RWPE1 (cell line): ENCODE measurements around the gene ERC2.

Experiments used
- CTCF ChIA-PET: fragments of 350-600 bp; sonication (Branson Sonifier 250); formaldehyde crosslinking; extraction: SDS; loops from one replicate; lab custom pipeline; 2021; lab: Yijun Ruan, JAX
- POLR2A ChIA-PET: fragments of 400-600 bp; formaldehyde crosslinking; extraction: SDS; loops from one replicate; lab custom pipeline; 2020; ENCODE audit warnings: antibody characterized with exemption; ENCODE audit not compliant: low non-redundant PET; lab: Yijun Ruan, JAX
- DNase-seq: peaks from one replicate; pipeline ENCODE4 v3.0.0; 2012; ENCODE audit warnings: low spot score
- H3K27ac ChIP-seq: fragments of 450-650 bp; 2 replicates; pipeline ENCODE4 v1.5.1; 2017
- TF ChIP-seq, protein P1 (sequence below): fragments of 450-650 bp; conservative IDR thresholded peaks from 2 replicates; pipeline ENCODE4 v1.5.1; 2017; ENCODE audit warnings: low read depth, mild to moderate bottlenecking

The ERC2 gene

DNA sequence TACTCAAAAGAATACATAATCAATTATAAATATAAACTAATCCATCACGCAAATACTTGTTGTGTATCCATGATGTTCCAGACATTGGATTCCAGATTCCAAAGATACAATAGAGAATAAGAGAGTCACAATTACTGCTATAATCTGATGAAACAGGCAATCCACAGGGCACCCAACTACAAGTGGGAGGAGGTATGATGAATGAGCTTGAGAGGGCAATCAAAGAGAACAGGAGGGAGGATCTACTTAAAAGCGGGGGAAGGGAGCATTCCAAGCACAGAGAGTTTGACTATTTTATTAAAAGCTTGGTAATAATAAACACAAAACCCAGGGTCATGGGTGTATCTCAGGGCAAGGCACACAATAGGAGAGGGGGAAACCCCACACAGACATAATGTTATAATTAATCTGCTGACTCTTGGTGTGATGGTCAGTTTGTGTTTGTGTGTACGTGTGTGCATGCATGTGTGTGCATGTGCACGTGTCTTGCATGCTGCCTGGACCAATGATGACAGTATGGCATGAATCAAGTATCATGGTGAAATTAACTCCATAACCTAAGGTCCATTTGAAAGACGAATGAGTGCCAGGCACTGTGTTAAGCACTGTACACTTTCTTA is 655.8 kb downstream of the ERC2 start:
- H3K27ac ChIP-seq = no peak overlapping the region
- ChIA-PET CTCF (no interaction called here), POLR2A (no interaction called here)
- DNase-seq = no peak
- TF ChIP-seq, protein P1, sequence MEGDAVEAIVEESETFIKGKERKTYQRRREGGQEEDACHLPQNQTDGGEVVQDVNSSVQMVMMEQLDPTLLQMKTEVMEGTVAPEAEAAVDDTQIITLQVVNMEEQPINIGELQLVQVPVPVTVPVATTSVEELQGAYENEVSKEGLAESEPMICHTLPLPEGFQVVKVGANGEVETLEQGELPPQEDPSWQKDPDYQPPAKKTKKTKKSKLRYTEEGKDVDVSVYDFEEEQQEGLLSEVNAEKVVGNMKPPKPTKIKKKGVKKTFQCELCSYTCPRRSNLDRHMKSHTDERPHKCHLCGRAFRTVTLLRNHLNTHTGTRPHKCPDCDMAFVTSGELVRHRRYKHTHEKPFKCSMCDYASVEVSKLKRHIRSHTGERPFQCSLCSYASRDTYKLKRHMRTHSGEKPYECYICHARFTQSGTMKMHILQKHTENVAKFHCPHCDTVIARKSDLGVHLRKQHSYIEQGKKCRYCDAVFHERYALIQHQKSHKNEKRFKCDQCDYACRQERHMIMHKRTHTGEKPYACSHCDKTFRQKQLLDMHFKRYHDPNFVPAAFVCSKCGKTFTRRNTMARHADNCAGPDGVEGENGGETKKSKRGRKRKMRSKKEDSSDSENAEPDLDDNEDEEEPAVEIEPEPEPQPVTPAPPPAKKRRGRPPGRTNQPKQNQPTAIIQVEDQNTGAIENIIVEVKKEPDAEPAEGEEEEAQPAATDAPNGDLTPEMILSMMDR = no peak

DNA sequence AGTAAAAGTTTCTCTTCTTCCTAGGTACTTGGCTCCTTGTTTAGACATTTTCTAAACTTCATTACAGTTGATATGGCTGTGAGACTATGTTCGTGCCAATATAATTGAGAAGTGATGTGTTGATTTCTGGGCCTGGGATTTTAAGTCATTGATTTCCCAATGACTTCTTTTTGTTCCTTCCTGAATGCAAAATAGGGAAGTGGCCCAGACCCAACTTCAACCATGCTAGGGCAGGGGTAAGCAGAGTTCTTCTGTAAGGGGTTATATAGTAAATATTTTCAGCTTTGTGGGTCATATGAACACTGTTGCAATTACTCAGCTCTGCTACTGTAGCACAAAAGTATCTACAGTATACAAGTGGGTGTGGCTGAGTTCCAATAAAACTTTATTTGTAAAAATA is 661.1 kb downstream of the ERC2 start:
- DNase-seq = no peak
- CTCF ChIA-PET = no interaction called here
- H3K27ac ChIP-seq = no peak overlapping the region
- POLR2A ChIA-PET = no interaction called here
- TF ChIP-seq, protein P1 = no peak

DNA sequence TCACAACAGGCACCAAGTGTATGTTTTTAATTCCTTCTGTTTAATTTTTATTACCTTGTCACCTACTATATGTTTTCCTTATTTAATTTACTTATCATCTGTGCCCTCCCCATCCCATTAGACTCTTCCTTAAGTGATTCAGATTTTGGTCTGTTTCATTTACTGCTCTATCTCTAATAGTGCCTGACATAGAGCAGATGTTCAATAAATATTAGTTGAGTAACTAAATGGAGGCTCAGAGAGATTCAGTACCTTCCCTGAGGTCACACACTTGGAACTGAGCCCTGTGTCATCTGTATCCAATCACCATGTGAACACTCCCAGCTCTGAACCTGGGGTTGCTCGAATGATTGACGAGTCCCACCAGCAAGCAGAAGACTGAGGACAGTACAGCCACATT is 663.1 kb downstream of the ERC2 start:
- TF ChIP-seq, protein P1 = no peak
- ChIA-PET POLR2A (no interaction called here), CTCF (no interaction called here)
- H3K27ac ChIP-seq = no peak overlapping the region
- no peak for DNase-seq

DNA sequence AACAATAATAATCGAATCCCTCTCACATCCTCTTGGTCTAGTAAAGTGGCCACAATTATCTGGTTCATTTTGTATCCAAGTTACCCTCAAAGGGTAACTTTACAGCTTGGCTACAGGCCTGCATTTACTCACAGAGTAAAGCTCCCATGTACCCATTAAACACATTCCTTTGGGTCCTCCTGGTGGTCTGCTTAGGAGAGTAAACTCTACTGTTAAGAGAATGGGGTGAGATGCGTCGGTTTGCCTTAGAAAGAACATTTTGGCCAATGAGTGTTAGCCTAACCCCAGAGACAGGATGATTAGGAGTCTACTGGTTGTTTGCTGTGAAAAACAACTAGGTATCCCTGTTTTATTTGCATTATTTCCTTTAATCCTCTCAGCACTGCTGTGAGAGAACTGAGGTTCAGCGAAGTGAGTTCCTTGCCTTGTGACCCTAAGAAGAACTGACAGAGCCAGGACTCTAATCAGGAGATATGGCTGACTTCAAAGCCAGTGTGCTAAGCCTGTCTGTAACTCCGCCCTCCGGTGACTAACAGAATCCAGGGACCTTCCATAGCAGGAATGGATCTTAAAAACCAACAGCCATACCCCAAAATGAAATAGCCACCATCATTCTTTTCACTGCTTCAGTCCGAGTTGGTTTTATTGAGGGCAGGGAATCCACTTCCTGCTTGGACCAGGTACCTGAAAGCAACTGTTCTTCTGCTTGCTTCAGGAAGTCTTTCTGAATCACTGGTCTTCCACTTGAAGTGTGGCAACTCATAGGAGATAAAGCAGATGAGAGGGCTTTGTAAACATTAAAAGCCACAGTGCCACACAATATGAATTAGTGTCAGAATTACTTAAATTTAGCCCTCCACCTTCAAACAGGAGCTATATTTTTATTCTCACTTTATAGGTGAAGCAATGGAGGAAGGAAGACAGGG is 663.8 kb downstream of the ERC2 start:
- TF ChIP-seq, protein P1 = no peak
- ChIA-PET POLR2A (no interaction called here), CTCF (no interaction called here)
- H3K27ac ChIP-seq = no peak overlapping the region
- DNase-seq = no peak

DNA sequence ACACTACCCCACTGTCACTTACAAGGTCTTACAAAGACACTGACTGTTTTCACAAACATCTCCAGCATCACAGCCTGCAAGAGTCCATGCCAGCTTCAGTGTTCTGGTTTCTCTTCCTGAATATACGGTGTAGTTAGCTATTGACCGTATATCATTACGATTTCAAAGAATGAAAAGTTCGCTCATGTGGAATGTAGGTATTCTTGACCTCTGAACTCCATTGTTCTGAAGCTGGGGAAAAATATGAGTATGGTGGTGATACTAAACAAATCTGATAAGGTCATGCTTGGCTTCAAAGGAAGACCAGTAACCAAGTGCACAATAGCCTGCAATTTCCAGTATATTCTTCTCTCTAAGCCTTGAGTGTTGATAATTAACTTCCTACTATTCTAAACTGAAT is 665.5 kb downstream of the ERC2 start:
- POLR2A ChIA-PET = no interaction called here
- H3K27ac ChIP-seq = no peak overlapping the region
- no peak for DNase-seq
- CTCF ChIA-PET = no interaction called here
- TF ChIP-seq, protein P1 = no peak

DNA sequence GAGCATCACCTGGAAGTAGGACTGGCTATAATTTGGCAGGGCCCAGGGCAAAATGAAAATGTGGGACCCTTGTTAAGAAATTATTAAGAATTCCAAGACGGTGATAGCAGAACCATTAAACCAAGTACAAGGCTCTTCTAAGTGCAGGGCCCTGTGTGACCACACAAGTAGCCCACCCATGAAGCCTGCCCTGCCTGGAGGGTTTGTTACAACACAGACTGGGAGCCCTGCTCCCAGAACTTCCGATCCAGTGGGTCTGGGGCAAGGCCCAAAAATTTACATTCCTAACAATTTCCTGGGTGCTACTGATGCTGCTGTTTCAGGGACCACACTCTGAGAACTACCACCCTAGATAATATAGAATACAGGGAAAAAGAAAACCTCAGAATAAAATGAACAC is 666.6 kb downstream of the ERC2 start:
- DNase-seq = no peak
- no peak overlapping the region for H3K27ac ChIP-seq
- TF ChIP-seq, protein P1 = no peak
- CTCF ChIA-PET = no interaction called here
- POLR2A ChIA-PET = no interaction called here
